Panc1 (cell line): Measurements from ENCODE around the gene TP63. TPM values are rescaled to one million over a fixed set of nuclear protein-coding genes. Genes with fewer than 3 reads are reported as not detected.
A peak's percentile ranks its signal among the peaks of the same experiment; 100 is the strongest.

Experiments
- ATAC-seq: fragments of 200-7000 bp; cut with Tn5 transposase; 2 replicates; pipeline ENCODE4 v1.9.1; 2020; ENCODE audit warnings: mild to moderate bottlenecking, moderate library complexity
- BruUV-seq: library from RNA; stranded (reverse); fragments of 400-500 nt; replicated peaks from 2 replicates; lab custom pipeline; 2021; lab: Mats Ljungman, UMichigan
- CTCF ChIA-PET: fragments of 300-600 bp; sonication (Branson Sonifier 250); formaldehyde crosslinking; loops from one replicate; lab custom pipeline; 2022; ENCODE audit warnings: antibody characterized with exemption; lab: Charles Lee
- POLR2A ChIA-PET: fragments of 300-600 bp; sonication (Branson Sonifier 250); formaldehyde crosslinking; loops from one replicate; lab custom pipeline; 2022; ENCODE audit warnings: antibody characterized with exemption; lab: Charles Lee
- DNase-seq: peaks from one replicate; pipeline ENCODE4 v3.0.0-alpha.2; 2010; ENCODE audit warnings: low read depth, low spot score
- H3K27ac ChIP-seq: 2 replicates; pipeline ENCODE4 v1.5.1; 2011; ENCODE audit warnings: mild to moderate bottlenecking, low read length, inconsistent platforms
- H3K27me3 ChIP-seq: fragments of 200-500 bp; sonication (Bioruptor generic); 2 replicates; pipeline ENCODE4 v1.6.0; 2014; ENCODE audit warnings: low read length, inconsistent platforms; ENCODE audit not compliant: control insufficient read depth, insufficient read depth
- H3K36me3 ChIP-seq: fragments of 200-500 bp; sonication (Bioruptor generic); 2 replicates; pipeline ENCODE4 v1.5.1; 2014; ENCODE audit warnings: inconsistent platforms, mild to moderate bottlenecking, low read length, moderate library complexity; ENCODE audit not compliant: control insufficient read depth, insufficient read depth
- H3K4me1 ChIP-seq: 2 replicates; pipeline ENCODE4 v1.5.1; 2011; ENCODE audit warnings: inconsistent platforms, mild to moderate bottlenecking, low read length, moderate library complexity; ENCODE audit not compliant: control insufficient read depth, insufficient read depth
- H3K4me3 ChIP-seq, 2 experiments: 2 replicates each; pipeline ENCODE4 v1.5.1; 2011 to 2012; ENCODE audit warnings: low read depth in 2 of 2, low read length in 2 of 2, mild to moderate bottlenecking in 2 of 2, inconsistent platforms in 1 of 2, moderate library complexity in 1 of 2
- H3K9me3 ChIP-seq: fragments of 200-500 bp; sonication (Bioruptor generic); 2 replicates; pipeline ENCODE4 v1.5.1; 2014; ENCODE audit warnings: low read depth, mild to moderate bottlenecking, inconsistent platforms, low read length, moderate library complexity; ENCODE audit not compliant: control insufficient read depth, insufficient read depth
- POLR2AphosphoS5 ChIP-seq: IDR thresholded peaks from 2 replicates; pipeline ENCODE4 v1.6.1; 2012; ENCODE audit warnings: mild to moderate bottlenecking, low read depth, low read length, moderate library complexity
- SIN3A ChIP-seq: IDR thresholded peaks from 2 replicates; pipeline ENCODE4 v1.6.1; 2012; ENCODE audit warnings: low read depth, mild to moderate bottlenecking, low read length, moderate library complexity, borderline replicate concordance; ENCODE audit not compliant: insufficient read depth
- TCF7L2 ChIP-seq: IDR thresholded peaks from 2 replicates; pipeline ENCODE4 v1.6.1; 2011; ENCODE audit warnings: mild to moderate bottlenecking, low read depth, low read length, inconsistent platforms
- in situ Hi-C: cut with HindIII; loops from 2 replicates; pipeline ENCODE4 v1.10.0; 2016; ENCODE audit warnings: low sequenced_read_pairs, low pct_unique_long_range_greater_than_20kb
- intact Hi-C: fragments of 100-400 bp; cut with micrococcal nuclease; formaldehyde crosslinking; loops from one replicate; pipeline ENCODE4 v1.10.0; 2022; ENCODE audit not compliant: unreplicated experiment
- total RNA-seq: library from RNA; stranded (reverse); gene quantifications from one replicate; pipeline ENCODE4 v1.2.1, GENCODE V29; 2021; ENCODE audit not compliant: unreplicated experiment
- TF ChIP-seq, protein P1 (sequence below), 2 experiments: IDR thresholded peaks; 2 replicates each; pipeline ENCODE4 v1.6.1; 2011 to 2012; ENCODE audit warnings: low read depth in 2 of 2, control low read depth in 1 of 2, low read length in 1 of 2, mild to moderate bottlenecking in 1 of 2, moderate library complexity in 1 of 2; ENCODE audit not compliant: insufficient read depth in 1 of 2
- TF ChIP-seq, protein P2 (sequence below): fragments of 450-650 bp; IDR thresholded peaks from 2 replicates; pipeline ENCODE4 v1.5.1; 2017; ENCODE audit warnings: mild to moderate bottlenecking

Gene TP63
- total RNA-seq, 1 experiment from 2014 or later, result 0.51 TPM

DNA sequence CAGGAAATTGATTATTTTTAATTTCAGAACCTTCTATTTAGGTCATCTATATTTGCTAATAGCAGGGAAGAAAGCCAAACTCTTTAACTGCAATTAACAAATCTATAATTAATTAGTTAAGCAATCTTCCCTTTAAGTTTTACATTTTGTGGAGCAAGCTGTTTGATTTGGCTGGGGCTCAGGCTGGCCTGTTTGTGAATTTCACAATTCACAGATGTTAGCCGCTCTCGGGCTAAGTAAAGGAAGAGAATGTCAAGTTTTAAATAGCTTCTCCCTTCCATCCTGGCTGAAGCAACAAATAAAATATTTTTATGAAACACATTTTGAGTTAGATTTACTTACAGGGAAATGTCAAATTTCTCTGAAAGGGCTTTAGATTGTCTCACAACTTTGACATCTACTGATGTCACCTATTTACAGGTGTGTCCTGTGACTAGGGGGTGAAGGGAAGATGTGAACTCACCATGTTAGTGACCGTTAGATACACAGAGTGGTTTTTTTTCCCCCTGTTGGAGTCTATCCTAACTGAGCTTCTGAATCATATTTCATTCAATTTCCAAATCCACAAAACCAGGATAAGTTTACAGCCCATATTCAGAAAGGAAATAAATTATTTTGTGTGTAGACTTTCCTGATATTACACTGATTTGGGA lies 1.3 kb upstream of the TP63 start:
- CTCF ChIA-PET, result no interaction called here
- H3K27ac ChIP-seq, result no peak overlapping the region
- intact Hi-C loops, result no loop called here
- no peaks in the 10 kb centered on the region for H3K27me3 ChIP-seq
- POLR2A ChIA-PET, result no interaction called here
- no peak for DNase-seq
- H3K9me3 ChIP-seq, result no peaks in the 10 kb centered on the region
- TF ChIP-seq TCF7L2, result no peak
- TF ChIP-seq SIN3A, result no peak
- TF ChIP-seq, protein P1, sequence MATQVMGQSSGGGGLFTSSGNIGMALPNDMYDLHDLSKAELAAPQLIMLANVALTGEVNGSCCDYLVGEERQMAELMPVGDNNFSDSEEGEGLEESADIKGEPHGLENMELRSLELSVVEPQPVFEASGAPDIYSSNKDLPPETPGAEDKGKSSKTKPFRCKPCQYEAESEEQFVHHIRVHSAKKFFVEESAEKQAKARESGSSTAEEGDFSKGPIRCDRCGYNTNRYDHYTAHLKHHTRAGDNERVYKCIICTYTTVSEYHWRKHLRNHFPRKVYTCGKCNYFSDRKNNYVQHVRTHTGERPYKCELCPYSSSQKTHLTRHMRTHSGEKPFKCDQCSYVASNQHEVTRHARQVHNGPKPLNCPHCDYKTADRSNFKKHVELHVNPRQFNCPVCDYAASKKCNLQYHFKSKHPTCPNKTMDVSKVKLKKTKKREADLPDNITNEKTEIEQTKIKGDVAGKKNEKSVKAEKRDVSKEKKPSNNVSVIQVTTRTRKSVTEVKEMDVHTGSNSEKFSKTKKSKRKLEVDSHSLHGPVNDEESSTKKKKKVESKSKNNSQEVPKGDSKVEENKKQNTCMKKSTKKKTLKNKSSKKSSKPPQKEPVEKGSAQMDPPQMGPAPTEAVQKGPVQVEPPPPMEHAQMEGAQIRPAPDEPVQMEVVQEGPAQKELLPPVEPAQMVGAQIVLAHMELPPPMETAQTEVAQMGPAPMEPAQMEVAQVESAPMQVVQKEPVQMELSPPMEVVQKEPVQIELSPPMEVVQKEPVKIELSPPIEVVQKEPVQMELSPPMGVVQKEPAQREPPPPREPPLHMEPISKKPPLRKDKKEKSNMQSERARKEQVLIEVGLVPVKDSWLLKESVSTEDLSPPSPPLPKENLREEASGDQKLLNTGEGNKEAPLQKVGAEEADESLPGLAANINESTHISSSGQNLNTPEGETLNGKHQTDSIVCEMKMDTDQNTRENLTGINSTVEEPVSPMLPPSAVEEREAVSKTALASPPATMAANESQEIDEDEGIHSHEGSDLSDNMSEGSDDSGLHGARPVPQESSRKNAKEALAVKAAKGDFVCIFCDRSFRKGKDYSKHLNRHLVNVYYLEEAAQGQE (IDR thresholded peaks at IDR 0.05; ENCODE audit: insufficient read depth in 1 of 2, low read depth in 2 of 2, low read length in 1 of 2), result no peak
- TF ChIP-seq, protein P2, sequence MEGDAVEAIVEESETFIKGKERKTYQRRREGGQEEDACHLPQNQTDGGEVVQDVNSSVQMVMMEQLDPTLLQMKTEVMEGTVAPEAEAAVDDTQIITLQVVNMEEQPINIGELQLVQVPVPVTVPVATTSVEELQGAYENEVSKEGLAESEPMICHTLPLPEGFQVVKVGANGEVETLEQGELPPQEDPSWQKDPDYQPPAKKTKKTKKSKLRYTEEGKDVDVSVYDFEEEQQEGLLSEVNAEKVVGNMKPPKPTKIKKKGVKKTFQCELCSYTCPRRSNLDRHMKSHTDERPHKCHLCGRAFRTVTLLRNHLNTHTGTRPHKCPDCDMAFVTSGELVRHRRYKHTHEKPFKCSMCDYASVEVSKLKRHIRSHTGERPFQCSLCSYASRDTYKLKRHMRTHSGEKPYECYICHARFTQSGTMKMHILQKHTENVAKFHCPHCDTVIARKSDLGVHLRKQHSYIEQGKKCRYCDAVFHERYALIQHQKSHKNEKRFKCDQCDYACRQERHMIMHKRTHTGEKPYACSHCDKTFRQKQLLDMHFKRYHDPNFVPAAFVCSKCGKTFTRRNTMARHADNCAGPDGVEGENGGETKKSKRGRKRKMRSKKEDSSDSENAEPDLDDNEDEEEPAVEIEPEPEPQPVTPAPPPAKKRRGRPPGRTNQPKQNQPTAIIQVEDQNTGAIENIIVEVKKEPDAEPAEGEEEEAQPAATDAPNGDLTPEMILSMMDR, result no peak
- no peak for TF ChIP-seq POLR2AphosphoS5
- H3K4me1 ChIP-seq, result no peaks in the 10 kb centered on the region
- ATAC-seq, result no peak
- H3K36me3 ChIP-seq, result no peaks in the 10 kb centered on the region
- in situ Hi-C loops, result no loop called here
- BruUV-seq, result no TSS peak
- H3K4me3 ChIP-seq, result no peak overlapping the region

DNA sequence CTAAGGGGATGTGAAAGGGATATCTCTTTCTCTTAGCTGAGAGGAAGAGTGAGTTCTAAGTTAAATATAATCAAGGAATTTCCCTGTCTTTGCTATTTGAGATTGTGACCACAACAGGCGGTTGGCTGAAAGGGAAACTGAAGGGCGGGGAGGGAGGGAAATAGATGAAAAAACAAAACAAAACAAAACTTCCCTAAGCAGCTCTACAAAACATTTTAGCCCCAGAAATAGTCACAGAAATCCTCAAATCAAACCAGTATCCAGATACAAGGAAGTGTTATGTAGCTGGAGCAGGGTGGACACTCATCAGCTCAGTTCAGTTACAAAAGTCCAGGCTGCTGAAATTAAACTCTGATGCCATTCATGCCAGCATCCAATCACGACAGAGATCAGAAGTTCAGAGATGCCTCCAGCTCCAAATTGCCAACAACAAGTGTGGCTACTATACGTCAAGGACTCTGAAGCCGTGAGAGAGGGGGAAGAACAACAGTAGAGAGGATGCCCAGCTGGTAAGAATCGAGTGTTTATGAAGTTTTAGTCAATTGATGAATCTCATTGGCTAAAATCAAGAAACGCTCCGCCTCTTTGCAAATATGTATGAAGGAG lies 319 bp upstream of the TP63 start:
- CTCF ChIA-PET, result no interaction called here
- Histone ChIP-seq H3K27me3 (no peaks in the 10 kb centered on the region), H3K4me3 (peak overlapping the region; percentile 16 to 61), H3K4me1 (no peaks in the 10 kb centered on the region), H3K27ac (no peak overlapping the region), H3K36me3 (no peaks in the 10 kb centered on the region), H3K9me3 (no peaks in the 10 kb centered on the region)
- peak; percentile 79 for ATAC-seq
- POLR2A ChIA-PET, result no interaction called here
- BruUV-seq, result no TSS peak
- in situ Hi-C loops, result no loop called here
- TF ChIP-seq, protein P1 (IDR thresholded peaks at IDR 0.05; ENCODE audit: insufficient read depth in 1 of 2, low read depth in 2 of 2, low read length in 1 of 2), result no peak
- TF ChIP-seq TCF7L2, result no peak
- no peak for TF ChIP-seq POLR2AphosphoS5
- TF ChIP-seq, protein P2, result no peak
- no peak for TF ChIP-seq SIN3A
- intact Hi-C loops, result no loop called here
- peak; percentile 25 for DNase-seq
